H1 (cell line): Measurements from ENCODE around the gene PHKG2. TPM values are rescaled to one million over a fixed set of nuclear protein-coding genes. Genes with fewer than 3 reads are reported as not detected.

Source experiments
- CHD7 ChIP-seq: fragments of 300-600 bp; sonication (generic); IDR thresholded peaks from 2 replicates; pipeline ENCODE4 v1.7.1; 2012; ENCODE audit warnings: low read length, moderate library complexity, mild to moderate bottlenecking, inconsistent platforms; ENCODE audit not compliant: insufficient replicate concordance
- polyA plus RNA-seq, 7 experiments: library from polyadenylated mRNA; depleted of rRNA in 3 of 7; stranded (reverse) in 5 of 7; unstranded in 2 of 7; fragments of >200 nt in 5 of 7; fragments of 200-250 nt in 2 of 7; gene quantifications; 1 replicate in 5 of 7; 2 replicates in 1 of 7; 4 replicates in 1 of 7; pipeline versions ENCODE4 v1.2.1 to v1.2.3, GENCODE V29; 2011 to 2013; ENCODE audit warnings: missing spikeins in 2 of 7, mixed read lengths in 2 of 7
- total RNA-seq: library from RNA; stranded (reverse); fragmentation: NEBNext Ultra II Directional; extraction: Animal tissue kit (Norgen Biotek cat#: 25700); gene quantifications from 2 replicates; pipeline ENCODE4 v1.2.1, GENCODE V29; 2021

Gene PHKG2
- total and polyA plus RNA-seq, 2 of the 8 experiments (the other 6 are each of a cell fraction or from before 2014, with no cell fraction given): 36.0 to 53.4 TPM

- no peak for TF ChIP-seq CHD7
- TF ChIP-seq, all 59 proteins: peak for 0
Measured at GRCh38 chr16:30750201-30750600, 2.0 kb downstream of the PHKG2 start (continued).
